HFFc6 (cell line): Measurements from ENCODE around the gene CDH2. TPM values are rescaled to one million over a fixed set of nuclear protein-coding genes. Genes with fewer than 3 reads are reported as not detected.

Experiments used
- DNase-seq: peaks from one replicate; pipeline ENCODE4 v3.0.0-alpha.2; 2018
- H3K27ac Mint-ChIP-seq: 2 replicates; pipeline ENCODE4 v1.8.0; 2020; ENCODE audit warnings: mild to moderate bottlenecking, mixed read lengths
- H3K27me3 Mint-ChIP-seq: 2 replicates; pipeline ENCODE4 v1.8.0; 2021; ENCODE audit warnings: mild to moderate bottlenecking, moderate library complexity, mixed read lengths; ENCODE audit not compliant: insufficient read depth
- H3K36me3 Mint-ChIP-seq: 2 replicates; pipeline ENCODE4 v1.8.0; 2021; ENCODE audit warnings: low read depth, mixed read lengths
- H3K4me1 Mint-ChIP-seq: 2 replicates; pipeline ENCODE4 v1.8.0; 2020; ENCODE audit warnings: low read depth, mixed read lengths
- H3K4me3 Mint-ChIP-seq: 2 replicates; pipeline ENCODE4 v1.8.0; 2020; ENCODE audit warnings: mild to moderate bottlenecking, moderate library complexity, mixed read lengths
- H3K9me3 Mint-ChIP-seq: 2 replicates; pipeline ENCODE4 v1.8.0; 2020; ENCODE audit warnings: mild to moderate bottlenecking, mixed read lengths
- total RNA-seq, 6 experiments: library from RNA; stranded (reverse); fragmentation: NEBNext Ultra II Directional; extraction: Animal tissue kit (Norgen Biotek cat#: 25700); gene quantifications; 2 replicates in 1 of 6; 3 replicates in 5 of 6; pipeline ENCODE4 v1.2.3, GENCODE V29; 2021
- TF ChIP-seq, protein P1 (sequence below): fragments of 200-600 bp; sonication (generic); IDR thresholded peaks from 2 replicates; pipeline ENCODE4 v1.5.0; 2021; ENCODE audit warnings: antibody characterized with exemption, mild to moderate bottlenecking

The CDH2 gene
- total RNA-seq, 6 experiments from 2014 or later, result 194 to 317 (median 206) TPM

DNA sequence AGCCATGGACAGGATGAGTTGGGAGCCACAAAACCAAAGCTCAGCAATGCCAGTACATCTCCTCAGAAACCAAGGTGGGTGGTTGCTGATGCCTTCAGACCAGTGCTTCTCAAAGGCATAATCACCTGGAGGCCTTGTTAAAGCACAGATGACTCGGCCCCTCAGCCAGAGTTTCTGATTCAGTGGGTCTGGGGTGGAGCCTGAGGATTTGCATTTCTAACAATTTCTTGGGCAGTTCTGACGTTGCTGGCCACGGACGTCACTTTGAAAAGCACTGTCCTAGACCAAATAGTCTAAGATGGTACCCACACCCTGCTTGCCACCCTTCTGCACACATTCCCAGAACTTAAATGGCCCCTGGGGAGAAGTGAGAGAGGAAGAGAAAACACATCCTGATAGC, 24.1 kb upstream of the CDH2 start:
- TF ChIP-seq, protein P1, sequence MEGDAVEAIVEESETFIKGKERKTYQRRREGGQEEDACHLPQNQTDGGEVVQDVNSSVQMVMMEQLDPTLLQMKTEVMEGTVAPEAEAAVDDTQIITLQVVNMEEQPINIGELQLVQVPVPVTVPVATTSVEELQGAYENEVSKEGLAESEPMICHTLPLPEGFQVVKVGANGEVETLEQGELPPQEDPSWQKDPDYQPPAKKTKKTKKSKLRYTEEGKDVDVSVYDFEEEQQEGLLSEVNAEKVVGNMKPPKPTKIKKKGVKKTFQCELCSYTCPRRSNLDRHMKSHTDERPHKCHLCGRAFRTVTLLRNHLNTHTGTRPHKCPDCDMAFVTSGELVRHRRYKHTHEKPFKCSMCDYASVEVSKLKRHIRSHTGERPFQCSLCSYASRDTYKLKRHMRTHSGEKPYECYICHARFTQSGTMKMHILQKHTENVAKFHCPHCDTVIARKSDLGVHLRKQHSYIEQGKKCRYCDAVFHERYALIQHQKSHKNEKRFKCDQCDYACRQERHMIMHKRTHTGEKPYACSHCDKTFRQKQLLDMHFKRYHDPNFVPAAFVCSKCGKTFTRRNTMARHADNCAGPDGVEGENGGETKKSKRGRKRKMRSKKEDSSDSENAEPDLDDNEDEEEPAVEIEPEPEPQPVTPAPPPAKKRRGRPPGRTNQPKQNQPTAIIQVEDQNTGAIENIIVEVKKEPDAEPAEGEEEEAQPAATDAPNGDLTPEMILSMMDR, result no peak
- H3K9me3 Mint-ChIP-seq, result no peaks in the 10 kb centered on the region
- H3K4me3 Mint-ChIP-seq, result no peak overlapping the region
- no peak for DNase-seq
- no peaks in the 10 kb centered on the region for H3K27me3 Mint-ChIP-seq
- peaks cover 31% of the 10 kb centered on the region for H3K4me1 Mint-ChIP-seq
- no peaks in the 10 kb centered on the region for H3K36me3 Mint-ChIP-seq
- no peak overlapping the region for H3K27ac Mint-ChIP-seq

DNA sequence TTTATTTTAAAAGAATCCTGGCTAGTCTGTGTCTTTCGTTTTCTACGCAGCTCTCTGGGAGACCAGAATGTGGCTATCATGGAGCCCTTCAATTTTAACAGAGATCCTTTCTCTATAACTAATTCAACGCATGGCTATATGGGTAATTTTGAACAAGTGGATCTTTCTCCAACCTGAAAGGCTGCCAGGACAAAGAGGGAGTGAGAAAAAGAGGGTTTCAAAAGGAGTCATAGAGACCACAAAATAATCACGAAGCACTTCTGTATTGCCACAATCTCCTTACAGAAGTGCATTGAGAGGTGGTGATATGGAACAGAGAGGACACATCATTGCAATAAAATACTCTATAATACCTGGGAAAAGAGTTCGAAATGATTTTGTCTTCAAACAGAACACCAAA, 21.7 kb upstream of the CDH2 start:
- H3K4me3 Mint-ChIP-seq, result no peak overlapping the region

DNA sequence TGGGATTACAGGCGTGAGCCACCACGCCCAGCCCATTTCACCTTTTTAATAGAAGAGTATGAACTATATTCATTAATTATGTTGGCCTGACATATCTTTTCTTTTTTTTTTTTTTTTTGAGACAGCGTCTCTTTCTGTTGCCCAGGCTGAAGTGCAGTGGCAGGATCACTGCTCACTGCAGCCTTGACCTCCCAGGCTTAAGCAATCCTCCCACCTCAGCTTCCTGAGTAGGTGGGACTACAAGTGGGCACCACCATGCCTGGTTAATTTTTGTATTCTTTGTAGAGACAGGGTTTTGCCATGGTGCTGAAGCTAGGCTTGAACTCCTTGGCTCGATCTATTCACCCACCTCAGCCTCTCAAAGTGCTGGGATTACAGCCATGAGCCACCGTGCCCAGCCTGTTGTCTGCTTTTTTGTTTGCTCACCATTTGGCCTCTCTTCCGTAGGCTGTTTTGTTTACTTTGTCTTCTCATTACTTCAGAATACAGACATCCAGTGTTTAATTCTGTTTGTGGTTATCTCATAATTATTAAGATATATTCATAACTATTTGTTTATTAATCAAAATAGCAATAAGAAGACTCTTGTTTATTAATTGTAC, 16.3 kb upstream of the CDH2 start:
- TF ChIP-seq, protein P1, result no peak
- H3K4me1 Mint-ChIP-seq, result peaks cover 14% of the 10 kb centered on the region

More for the DNA sequence above, 21.7 kb upstream of the CDH2 start:
- no peak overlapping the region for H3K27ac Mint-ChIP-seq
- no peaks in the 10 kb centered on the region for H3K9me3 Mint-ChIP-seq
- TF ChIP-seq, protein P1, result no peak
- no peaks in the 10 kb centered on the region for H3K27me3 Mint-ChIP-seq
- peaks cover 14% of the 10 kb centered on the region for H3K4me1 Mint-ChIP-seq
- H3K36me3 Mint-ChIP-seq, result no peaks in the 10 kb centered on the region
- no peak for DNase-seq

DNA sequence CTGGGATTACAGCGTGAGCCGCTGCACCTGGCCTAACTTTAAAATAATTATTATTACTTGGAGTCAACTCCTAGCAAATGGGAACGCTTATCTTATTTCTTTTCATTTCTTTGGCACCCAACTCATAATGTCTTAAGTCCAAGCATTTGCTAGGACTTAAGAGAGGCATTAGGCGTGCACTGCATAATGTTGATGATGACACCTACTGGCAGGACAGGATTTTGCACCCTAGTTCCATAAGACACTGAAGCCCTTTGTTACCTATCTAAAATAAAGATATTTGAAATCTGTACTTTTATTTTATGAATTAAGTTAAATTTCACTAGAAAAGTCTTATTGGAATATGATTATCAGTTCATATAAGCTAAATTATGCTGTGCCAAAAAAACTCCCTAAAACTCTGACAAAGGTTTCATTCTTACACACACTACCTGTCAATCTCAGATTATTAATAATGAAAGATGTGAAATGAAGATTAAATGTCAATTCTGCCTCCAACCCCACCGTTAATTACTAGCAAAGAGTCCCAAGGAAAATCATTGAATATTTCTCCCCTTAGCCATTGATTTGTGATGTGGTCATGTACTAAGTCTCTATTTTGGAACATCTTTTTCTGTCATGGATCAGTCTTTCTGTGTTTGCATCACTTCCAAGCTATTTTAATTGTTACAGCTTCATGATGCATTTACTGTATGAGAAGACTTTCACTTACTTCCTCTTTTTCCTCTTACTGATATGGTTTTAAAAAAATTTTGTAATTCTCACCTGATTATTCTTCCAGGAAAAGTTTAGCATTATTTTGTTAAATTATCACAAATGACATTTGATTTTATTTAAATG, 12.7 kb upstream of the CDH2 start:
- H3K27me3 Mint-ChIP-seq, result no peaks in the 10 kb centered on the region
- no peak overlapping the region for H3K4me3 Mint-ChIP-seq

More for the DNA sequence above, 16.3 kb upstream of the CDH2 start:
- Mint-ChIP-seq H3K27ac (no peak overlapping the region), H3K36me3 (no peaks in the 10 kb centered on the region), H3K4me3 (no peak overlapping the region), H3K9me3 (no peaks in the 10 kb centered on the region), H3K27me3 (no peaks in the 10 kb centered on the region)
- DNase-seq, result no peak

DNA sequence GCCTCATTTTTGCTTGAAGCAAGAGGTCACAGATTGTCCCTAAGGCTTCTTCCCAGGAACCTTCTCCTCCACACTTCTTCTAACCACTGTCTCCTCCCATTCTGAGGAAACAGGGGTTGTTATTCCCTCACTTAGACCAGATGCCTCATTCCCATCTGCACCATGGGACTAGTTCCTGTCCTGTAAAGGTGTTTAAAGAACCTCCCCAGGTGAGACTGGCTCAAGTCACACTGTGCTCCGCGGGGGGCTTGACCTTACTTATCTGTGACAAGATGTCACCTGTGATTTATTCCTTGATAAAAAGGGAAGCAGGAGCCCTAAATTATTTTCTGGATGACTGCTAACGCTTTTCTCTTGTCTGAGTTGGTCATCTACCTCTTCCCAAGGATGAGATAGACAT, 8.2 kb upstream of the CDH2 start:
- Mint-ChIP-seq H3K27ac (peak overlapping the region; percentile 58), H3K36me3 (no peaks in the 10 kb centered on the region), H3K4me1 (peaks cover 79% of the 10 kb centered on the region), H3K4me3 (no peak overlapping the region), H3K9me3 (no peaks in the 10 kb centered on the region), H3K27me3 (no peaks in the 10 kb centered on the region)
- DNase-seq, result no peak
- TF ChIP-seq, protein P1, result no peak

More for the DNA sequence above, 12.7 kb upstream of the CDH2 start:
- peak; percentile 70 for DNase-seq
- peaks cover 35% of the 10 kb centered on the region for H3K4me1 Mint-ChIP-seq
- no peaks in the 10 kb centered on the region for H3K36me3 Mint-ChIP-seq
- H3K9me3 Mint-ChIP-seq, result no peaks in the 10 kb centered on the region
- H3K27ac Mint-ChIP-seq, result no peak overlapping the region
- TF ChIP-seq, protein P1, result peak; percentile 94
